Stimulated activated CD4-positive, alpha-beta T cell treated with anti-CD3 and anti-CD28 coated beads, Interleukin-12 subunit alpha, Interleukin-12 subunit beta, amount 100 ng/mL, for 24 hours (primary cell): ENCODE data around the gene LRRC1.

Experiments used
- DNase-seq, 2 experiments: peaks; one replicate each; pipeline ENCODE4 v3.0.0-alpha.2; 2020; ENCODE audit warnings: low read depth in 2 of 2

The LRRC1 gene

GRCh38 chr6:53924821-53925422, 130.1 kb downstream of the LRRC1 start:
- no peak for DNase-seq

GRCh38 chr6:53925891-53926290, 131.1 kb downstream of the LRRC1 start:
- no peak for DNase-seq

- no peak for DNase-seq
These were observed 131.7 kb downstream of the LRRC1 start for GRCh38 chr6:53926505-53926904.

GRCh38 chr6:53928641-53929040, 133.8 kb downstream of the LRRC1 start:
- DNase-seq = no peak

- no peak for DNase-seq
These were observed 134.4 kb downstream of the LRRC1 start for GRCh38 chr6:53929041-53929820.

- no peak for DNase-seq
These were observed 135.0 kb downstream of the LRRC1 start for GRCh38 chr6:53929821-53930120.

- no peak for DNase-seq
These were observed 135.5 kb downstream of the LRRC1 start for GRCh38 chr6:53930330-53930729.

- DNase-seq = no peak
These were observed 136.3 kb downstream of the LRRC1 start for GRCh38 chr6:53931086-53931485.

- DNase-seq = no peak
These were observed 137.7 kb downstream of the LRRC1 start for GRCh38 chr6:53932516-53932915.

- DNase-seq = no peak
These were observed 139.2 kb downstream of the LRRC1 start for GRCh38 chr6:53934023-53934422.

GRCh38 chr6:53937461-53937860, 142.7 kb downstream of the LRRC1 start:
- no peak for DNase-seq

- DNase-seq = no peak
These were observed 144.0 kb downstream of the LRRC1 start for GRCh38 chr6:53938810-53939209.

GRCh38 chr6:53939830-53940229, 145.0 kb downstream of the LRRC1 start:
- DNase-seq = no peak

GRCh38 chr6:53943395-53943794, 148.6 kb downstream of the LRRC1 start:
- no peak for DNase-seq

GRCh38 chr6:53944091-53944490, 149.3 kb downstream of the LRRC1 start:
- no peak for DNase-seq

GRCh38 chr6:53944543-53944942, 149.7 kb downstream of the LRRC1 start:
- DNase-seq = no peak

- DNase-seq = no peak
These were observed 151.1 kb downstream of the LRRC1 start for GRCh38 chr6:53945765-53946407.

- DNase-seq = no peak
These were observed 153.0 kb downstream of the LRRC1 start for GRCh38 chr6:53947780-53948179.

- DNase-seq = no peak
These were observed 156.6 kb downstream of the LRRC1 start for GRCh38 chr6:53951383-53951782.

- DNase-seq = no peak
These were observed 161.4 kb downstream of the LRRC1 start for GRCh38 chr6:53956068-53956711.

- no peak for DNase-seq
These were observed 162.0 kb downstream of the LRRC1 start for GRCh38 chr6:53956804-53957203.

GRCh38 chr6:53959717-53960116, 164.9 kb downstream of the LRRC1 start:
- DNase-seq = no peak

GRCh38 chr6:53960311-53960710, 165.5 kb downstream of the LRRC1 start:
- no peak for DNase-seq
